Measurements from ENCODE around the gene SGCA. TPM values are rescaled to one million over a fixed set of nuclear protein-coding genes. Genes with fewer than 3 reads are reported as not detected.
A peak's percentile ranks its signal among the peaks of the same experiment; 100 is the strongest.

Gene SGCA
- total and polyA plus RNA-seq, 2 experiments from 2014 or later, result 0.19 TPM; not detected in 1

- TF ChIP-seq, protein P1, sequence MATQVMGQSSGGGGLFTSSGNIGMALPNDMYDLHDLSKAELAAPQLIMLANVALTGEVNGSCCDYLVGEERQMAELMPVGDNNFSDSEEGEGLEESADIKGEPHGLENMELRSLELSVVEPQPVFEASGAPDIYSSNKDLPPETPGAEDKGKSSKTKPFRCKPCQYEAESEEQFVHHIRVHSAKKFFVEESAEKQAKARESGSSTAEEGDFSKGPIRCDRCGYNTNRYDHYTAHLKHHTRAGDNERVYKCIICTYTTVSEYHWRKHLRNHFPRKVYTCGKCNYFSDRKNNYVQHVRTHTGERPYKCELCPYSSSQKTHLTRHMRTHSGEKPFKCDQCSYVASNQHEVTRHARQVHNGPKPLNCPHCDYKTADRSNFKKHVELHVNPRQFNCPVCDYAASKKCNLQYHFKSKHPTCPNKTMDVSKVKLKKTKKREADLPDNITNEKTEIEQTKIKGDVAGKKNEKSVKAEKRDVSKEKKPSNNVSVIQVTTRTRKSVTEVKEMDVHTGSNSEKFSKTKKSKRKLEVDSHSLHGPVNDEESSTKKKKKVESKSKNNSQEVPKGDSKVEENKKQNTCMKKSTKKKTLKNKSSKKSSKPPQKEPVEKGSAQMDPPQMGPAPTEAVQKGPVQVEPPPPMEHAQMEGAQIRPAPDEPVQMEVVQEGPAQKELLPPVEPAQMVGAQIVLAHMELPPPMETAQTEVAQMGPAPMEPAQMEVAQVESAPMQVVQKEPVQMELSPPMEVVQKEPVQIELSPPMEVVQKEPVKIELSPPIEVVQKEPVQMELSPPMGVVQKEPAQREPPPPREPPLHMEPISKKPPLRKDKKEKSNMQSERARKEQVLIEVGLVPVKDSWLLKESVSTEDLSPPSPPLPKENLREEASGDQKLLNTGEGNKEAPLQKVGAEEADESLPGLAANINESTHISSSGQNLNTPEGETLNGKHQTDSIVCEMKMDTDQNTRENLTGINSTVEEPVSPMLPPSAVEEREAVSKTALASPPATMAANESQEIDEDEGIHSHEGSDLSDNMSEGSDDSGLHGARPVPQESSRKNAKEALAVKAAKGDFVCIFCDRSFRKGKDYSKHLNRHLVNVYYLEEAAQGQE (IDR thresholded peaks at IDR 0.05; ENCODE audit: unreplicated experiment), result no peak
- no peak for TF ChIP-seq ZNF114 (CRISPR knock-in tag; IDR thresholded peaks at IDR 0.05)
- TF ChIP-seq ETS1 (IDR thresholded peaks at IDR 0.05), result no peak
- no peak for TF ChIP-seq CTCF (conservative IDR thresholded peaks at IDR 0.05; ENCODE audit: low read depth in 2 of 2)
Observed at GRCh38 chr17:50161911-50162288, 3.9 kb upstream of the SGCA start (continued).

- peaks cover 13% of the 10 kb centered on the region for H3K4me1 ChIP-seq (ENCODE audit: insufficient read depth)
- ATAC-seq, result no peak
- TF ChIP-seq EZH2 (IDR thresholded peaks at IDR 0.05; ENCODE audit: low read depth, unreplicated experiment) (no peak), CTCF (conservative IDR thresholded peaks at IDR 0.05; ENCODE audit: low read depth in 2 of 2) (no peak), EZH2phosphoT487 (IDR thresholded peaks at IDR 0.05; ENCODE audit: unreplicated experiment) (no peak), ZNF114 (CRISPR knock-in tag; IDR thresholded peaks at IDR 0.05) (no peak), ZNF462 (CRISPR knock-in tag; IDR thresholded peaks at IDR 0.05) (no peak)
Observed at GRCh38 chr17:50162466-50163254, 3.1 kb upstream of the SGCA start.

More at GRCh38 chr17:50162466-50163254, 3.1 kb upstream of the SGCA start:
- Mint-ChIP-seq H3K27ac (no peak overlapping the region), H3K36me3 (ENCODE audit: low read depth) (no peaks in the 10 kb centered on the region), H3K4me1 (peaks cover 20% of the 10 kb centered on the region), H3K27me3 (ENCODE audit: insufficient read depth, low read depth, poor library complexity) (peaks cover 13% of the 10 kb centered on the region), H3K9me3 (no peaks in the 10 kb centered on the region), H3K4me3 (no peak overlapping the region)
- Histone ChIP-seq H3K9me2 (ENCODE audit: insufficient read depth) (no peaks in the 10 kb centered on the region), H3K4me2 (peak overlapping the region; percentile 88), H3K79me2 (replicated peaks; ENCODE audit: insufficient read depth) (no peaks in the 10 kb centered on the region), H3K4me3 (peak overlapping the region; percentile 67; the same call in 1 of the 2 replicates), H3K27ac (ENCODE audit: low read depth) (no peak overlapping the region), H3F3A (replicated peaks; ENCODE audit: low read depth) (no peaks in the 10 kb centered on the region; the same call in 1 of the 2 replicates), H4K20me1 (replicated peaks; ENCODE audit: insufficient read depth) (no peaks in the 10 kb centered on the region), H3K27me3 (ENCODE audit: insufficient read depth) (peaks cover 18% of the 10 kb centered on the region; the same call in 1 of the 2 replicates), H3K36me3 (ENCODE audit: insufficient read depth) (no peaks in the 10 kb centered on the region), H2AFZ (no peak overlapping the region; the same call in 1 of the 2 replicates)
- no peak for DNase-seq (ENCODE audit: low spot score)

Data from GM23338 (cell line).